Measurements from ENCODE around the gene SCFD1. TPM values are rescaled to one million over a fixed set of nuclear protein-coding genes. Genes with fewer than 3 reads are reported as not detected.

Gene SCFD1
- total RNA-seq, 1 experiment from 2014 or later, result 50.5 TPM

DNA sequence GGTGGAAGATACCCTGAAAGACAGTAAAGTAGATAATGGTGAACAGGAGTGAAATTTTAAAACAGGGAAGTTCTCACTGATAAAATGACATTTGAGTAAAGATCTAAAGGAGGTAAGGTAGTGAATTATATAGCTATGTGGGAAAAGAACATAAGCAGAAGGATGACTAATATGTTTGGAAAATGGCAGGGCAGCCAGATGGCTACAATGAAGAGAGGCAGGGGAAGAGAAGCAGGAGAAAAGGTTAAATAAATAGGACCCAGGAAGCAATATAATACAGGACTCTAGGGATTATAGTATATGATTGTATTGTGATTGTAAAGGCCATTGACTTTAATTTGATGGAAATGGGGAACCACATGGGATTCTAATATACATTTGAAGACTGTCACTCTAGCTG is 33.0 kb downstream of the SCFD1 start:
- no peak for TF ChIP-seq CTCF (IDR thresholded peaks at IDR 0.05; ENCODE audit: unreplicated experiment)
- peaks cover 6% of the 10 kb centered on the region for H3K36me3 Mint-ChIP-seq (ENCODE audit: insufficient read depth, unreplicated experiment)
- DNase-seq, result no peak
- intact Hi-C loops (cut with micrococcal nuclease; ENCODE audit: unreplicated experiment), result loop anchor here (5.0 kb wide), 1 partner anchor 702 kb away; no protein-coding TSS in a partner anchor
- H3K4me3 Mint-ChIP-seq (ENCODE audit: low read depth, unreplicated experiment), result no peak overlapping the region
- no peaks in the 10 kb centered on the region for H3K27me3 Mint-ChIP-seq (ENCODE audit: unreplicated experiment)
- H3K4me1 Mint-ChIP-seq (ENCODE audit: low read depth, unreplicated experiment), result no peaks in the 10 kb centered on the region
- no peak overlapping the region for H3K27ac Mint-ChIP-seq (ENCODE audit: unreplicated experiment)
- no TSS peak for BruUV-seq (replicated peaks)
- CTCF ChIA-PET, result no interaction called here
- H3K9me3 Mint-ChIP-seq (ENCODE audit: low read depth, unreplicated experiment), result no peaks in the 10 kb centered on the region

GRCh38 chr14:30655658-30656057 is 33.5 kb downstream of the SCFD1 start:
- CTCF ChIA-PET, result no interaction called here
- H3K4me1 Mint-ChIP-seq (ENCODE audit: low read depth, unreplicated experiment), result no peaks in the 10 kb centered on the region
- BruUV-seq (replicated peaks), result no TSS peak
- no peaks in the 10 kb centered on the region for H3K9me3 Mint-ChIP-seq (ENCODE audit: low read depth, unreplicated experiment)
- no peak for DNase-seq
- no peak overlapping the region for H3K27ac Mint-ChIP-seq (ENCODE audit: unreplicated experiment)
- peaks cover 4% of the 10 kb centered on the region for H3K36me3 Mint-ChIP-seq (ENCODE audit: insufficient read depth, unreplicated experiment)
- TF ChIP-seq CTCF (IDR thresholded peaks at IDR 0.05; ENCODE audit: unreplicated experiment), result no peak
- no peaks in the 10 kb centered on the region for H3K27me3 Mint-ChIP-seq (ENCODE audit: unreplicated experiment)
- intact Hi-C loops (cut with micrococcal nuclease; ENCODE audit: unreplicated experiment), result loop anchor here (2.0 to 5.0 kb wide), 2 partner anchors 251 to 702 kb away; no protein-coding TSS in a partner anchor
- H3K4me3 Mint-ChIP-seq (ENCODE audit: low read depth, unreplicated experiment), result no peak overlapping the region

- H3K4me3 Mint-ChIP-seq (ENCODE audit: low read depth, unreplicated experiment), result no peak overlapping the region
- CTCF ChIA-PET, result interaction anchor here (0.7 kb wide), 1 partner anchor 731 kb away, joined by 3 read pairs; no protein-coding TSS in a partner anchor
- no TSS peak for BruUV-seq (replicated peaks)
- H3K9me3 Mint-ChIP-seq (ENCODE audit: low read depth, unreplicated experiment), result no peaks in the 10 kb centered on the region
- peak; percentile 59 for TF ChIP-seq CTCF (IDR thresholded peaks at IDR 0.05; ENCODE audit: unreplicated experiment)
- H3K36me3 Mint-ChIP-seq (ENCODE audit: insufficient read depth, unreplicated experiment), result peaks cover 4% of the 10 kb centered on the region
- H3K27me3 Mint-ChIP-seq (ENCODE audit: unreplicated experiment), result no peaks in the 10 kb centered on the region
- intact Hi-C loops (cut with micrococcal nuclease; ENCODE audit: unreplicated experiment), result loop anchor here (2.0 to 5.0 kb wide), 2 partner anchors 251 to 701 kb away; no protein-coding TSS in a partner anchor
- H3K4me1 Mint-ChIP-seq (ENCODE audit: low read depth, unreplicated experiment), result no peaks in the 10 kb centered on the region
- DNase-seq, result peak; percentile 29
- H3K27ac Mint-ChIP-seq (ENCODE audit: unreplicated experiment), result no peak overlapping the region
Measured at GRCh38 chr14:30656190-30656632, 34.1 kb downstream of the SCFD1 start.

DNA sequence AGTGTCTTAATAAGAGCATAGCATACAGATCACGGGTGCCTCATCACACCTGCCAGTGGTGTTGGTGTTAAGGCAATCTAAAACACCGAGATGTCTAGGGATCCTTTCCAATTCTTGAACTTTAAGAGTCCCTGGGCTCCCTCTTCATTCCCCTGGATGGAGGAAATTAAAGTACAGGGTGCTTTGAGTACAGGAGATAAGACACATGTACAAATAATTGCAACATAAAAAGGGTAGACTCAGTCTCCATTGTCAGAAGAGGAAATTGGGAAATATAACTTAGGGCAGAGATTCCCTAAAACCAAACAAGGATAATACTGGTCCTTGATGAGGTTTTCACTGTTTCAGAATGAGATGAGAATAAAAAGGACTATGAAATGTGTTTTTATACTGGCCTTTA is 34.9 kb downstream of the SCFD1 start:
- Mint-ChIP-seq H3K27me3 (ENCODE audit: unreplicated experiment) (no peaks in the 10 kb centered on the region), H3K27ac (ENCODE audit: unreplicated experiment) (no peak overlapping the region), H3K9me3 (ENCODE audit: low read depth, unreplicated experiment) (no peaks in the 10 kb centered on the region), H3K4me1 (ENCODE audit: low read depth, unreplicated experiment) (no peaks in the 10 kb centered on the region), H3K36me3 (ENCODE audit: insufficient read depth, unreplicated experiment) (peaks cover 4% of the 10 kb centered on the region), H3K4me3 (ENCODE audit: low read depth, unreplicated experiment) (no peak overlapping the region)
- intact Hi-C loops (cut with micrococcal nuclease; ENCODE audit: unreplicated experiment), result loop anchor here (2.0 to 5.0 kb wide), 2 partner anchors 250 to 700 kb away; no protein-coding TSS in a partner anchor
- CTCF ChIA-PET, result interaction anchor here (0.7 kb wide), 2 partner anchors 448 to 1549 kb away, joined by 3 read pairs; no protein-coding TSS in a partner anchor
- TF ChIP-seq CTCF (IDR thresholded peaks at IDR 0.05; ENCODE audit: unreplicated experiment), result no peak
- no peak for DNase-seq
- no TSS peak for BruUV-seq (replicated peaks)
